HepG2 (cell line): Measurements from ENCODE around the gene CDKL5. TPM values are rescaled to one million over a fixed set of nuclear protein-coding genes. Genes with fewer than 3 reads are reported as not detected.

Experiments
- ATAC-seq: fragments of 200-7000 bp; cut with Tn5 transposase; 3 replicates; pipeline ENCODE4 v1.9.1; 2020; ENCODE audit warnings: mild to moderate bottlenecking, moderate library complexity
- BruUV-seq: library from RNA; stranded (reverse); fragments of 400-500 nt; replicated peaks from 2 replicates; lab custom pipeline; 2021; lab: Mats Ljungman, UMichigan
- CTCF ChIA-PET: fragments of 300-600 bp; formaldehyde crosslinking; extraction: SDS; loops from one replicate; lab custom pipeline; 2021; ENCODE audit warnings: low total read pairs, inconsistent platforms, low intra/inter-chr PET ratio; lab: Yijun Ruan, JAX
- POLR2A ChIA-PET: fragments of 350-600 bp; sonication (Branson Sonifier 250); formaldehyde crosslinking; loops from one replicate; lab custom pipeline; 2020; ENCODE audit warnings: antibody characterized with exemption, inconsistent platforms; lab: Yijun Ruan, JAX
- DNase-seq: peaks from one replicate; pipeline ENCODE4 v3.0.0-alpha.2; 2015; ENCODE audit warnings: low spot score
- FAIRE-seq: peaks from 3 replicates; lab custom pipeline; 2011; peaks lifted over from hg19 to GRCh38; lab: Jason Lieb, UNC
- H2AFZ ChIP-seq: one replicate; pipeline ENCODE4 v1.6.1; 2011; ENCODE audit warnings: low read length, inconsistent platforms
- H3K27ac ChIP-seq: fragments of 300-600 bp; 3 replicates; pipeline ENCODE4 v1.8.0; 2011; ENCODE audit warnings: mixed run types, mild to moderate bottlenecking, mixed read lengths, low read length, inconsistent platforms; ENCODE audit not compliant: insufficient read depth; ENCODE audit errors: extremely low read length
- H3K27me3 ChIP-seq, 2 experiments: fragments of 200-600 bp in 1 of 2; 2 replicates in 1 of 2; 3 replicates in 1 of 2; pipeline versions ENCODE4 v1.6.0 to v1.8.0; 2011; ENCODE audit warnings: low read length in 2 of 2, mild to moderate bottlenecking in 2 of 2, moderate library complexity in 2 of 2, inconsistent platforms in 1 of 2; ENCODE audit not compliant: insufficient read depth in 2 of 2, control insufficient read depth in 1 of 2
- H3K36me3 ChIP-seq, 2 experiments: fragments of 200-600 bp in 1 of 2; replicated peaks in 1 of 2; 2 replicates in 1 of 2; 3 replicates in 1 of 2; pipeline versions ENCODE4 v1.5.1 to v1.8.0; 2011; ENCODE audit warnings: low read length in 2 of 2, inconsistent platforms in 1 of 2; ENCODE audit not compliant: insufficient read depth in 2 of 2, control insufficient read depth in 1 of 2
- H3K4me1 ChIP-seq: 2 replicates; pipeline ENCODE4 v1.5.1; 2012; ENCODE audit warnings: low read length, inconsistent platforms; ENCODE audit not compliant: insufficient read depth
- H3K4me2 ChIP-seq: 2 replicates; pipeline ENCODE4 v1.6.0; 2011; ENCODE audit warnings: low read depth, low read length, inconsistent platforms
- H3K4me3 ChIP-seq, 3 experiments: fragments of 200-600 bp in 1 of 3; sonication (generic), shearing (Covaris generic) in 1 of 3; replicated peaks in 1 of 3; 2 replicates each; pipeline ENCODE4 v1.5.1; 2011 to 2016; ENCODE audit warnings: low read length in 3 of 3, inconsistent platforms in 2 of 3, low read depth in 2 of 3, mild to moderate bottlenecking in 2 of 3, control low read depth in 1 of 3, mixed read lengths in 1 of 3; ENCODE audit not compliant: insufficient read depth in 1 of 3
- H3K79me2 ChIP-seq: one replicate; pipeline ENCODE4 v1.6.1; 2011; ENCODE audit warnings: low read length, inconsistent platforms; ENCODE audit not compliant: insufficient read depth
- H3K9ac ChIP-seq: 2 replicates; pipeline ENCODE4 v1.6.0; 2011; ENCODE audit warnings: mild to moderate bottlenecking, low read depth, low read length, inconsistent platforms; ENCODE audit not compliant: insufficient read depth
- H3K9me3 ChIP-seq: 2 replicates; pipeline ENCODE4 v1.5.1; 2012; ENCODE audit warnings: mild to moderate bottlenecking, low read length
- H4K20me1 ChIP-seq: 2 replicates; pipeline ENCODE4 v1.6.0; 2011; ENCODE audit warnings: inconsistent platforms, mild to moderate bottlenecking, low read length, moderate library complexity; ENCODE audit not compliant: insufficient read depth
- CAMTA2 ChIP-seq: sonication (generic); formaldehyde crosslinking; IDR thresholded peaks from 2 replicates; pipeline ENCODE4 v1.4.0; 2020; ENCODE audit warnings: mild to moderate bottlenecking, missing genetic modification reagents, borderline replicate concordance
- DPF2 ChIP-seq: sonication (generic); formaldehyde crosslinking; IDR thresholded peaks from 2 replicates; pipeline ENCODE4 v1.4.0; 2020; ENCODE audit warnings: mild to moderate bottlenecking, low read depth, missing genetic modification reagents, borderline replicate concordance
- ELF4 ChIP-seq: sonication (generic); formaldehyde crosslinking; IDR thresholded peaks from 2 replicates; pipeline ENCODE4 v1.5.0; 2020; ENCODE audit warnings: missing genetic modification reagents, mild to moderate bottlenecking, moderate library complexity, borderline replicate concordance
- GPBP1L1 ChIP-seq: sonication (generic); formaldehyde crosslinking; IDR thresholded peaks from 2 replicates; pipeline ENCODE4 v1.5.0; 2020; ENCODE audit warnings: mild to moderate bottlenecking, missing genetic modification reagents
- HOXD1 ChIP-seq: sonication (generic); formaldehyde crosslinking; IDR thresholded peaks from 2 replicates; pipeline ENCODE4 v1.5.0; 2020; ENCODE audit warnings: missing genetic modification reagents
- PAWR ChIP-seq: sonication (generic); formaldehyde crosslinking; IDR thresholded peaks from 2 replicates; pipeline ENCODE4 v1.4.0; 2020; ENCODE audit warnings: missing genetic modification reagents, mild to moderate bottlenecking, borderline replicate concordance
- RCOR2 ChIP-seq: IDR thresholded peaks from 2 replicates; pipeline ENCODE4 v1.6.1; 2016; ENCODE audit warnings: missing biosample characterization, missing genetic modification reagents
- SUZ12 ChIP-seq: fragments of 150-350 bp; IDR thresholded peaks from 2 replicates; pipeline ENCODE4 v1.6.1; 2014; ENCODE audit warnings: low read depth, low read length
- ZBTB43 ChIP-seq: sonication (generic); formaldehyde crosslinking; conservative IDR thresholded peaks from 2 replicates; pipeline ENCODE4 v1.4.0; 2020; ENCODE audit warnings: missing genetic modification reagents
- ZMYM3 ChIP-seq: sonication (generic); formaldehyde crosslinking; IDR thresholded peaks from 2 replicates; pipeline ENCODE4 v1.5.1; 2020; ENCODE audit warnings: mild to moderate bottlenecking, missing genetic modification reagents
- ZNF44 ChIP-seq: sonication (generic); formaldehyde crosslinking; IDR thresholded peaks from 2 replicates; pipeline ENCODE4 v1.5.1; 2020; ENCODE audit warnings: mild to moderate bottlenecking, missing genetic modification reagents
- ZNF496 ChIP-seq: sonication (generic); formaldehyde crosslinking; IDR thresholded peaks from 2 replicates; pipeline ENCODE4 v1.8.1; 2023; ENCODE audit warnings: mild to moderate bottlenecking, moderate library complexity, missing genetic modification reagents; ENCODE audit not compliant: insufficient replicate concordance
- ZNF556 ChIP-seq: sonication (generic); formaldehyde crosslinking; IDR thresholded peaks from 2 replicates; pipeline ENCODE4 v1.4.0; 2020; ENCODE audit warnings: mild to moderate bottlenecking, missing genetic modification reagents, borderline replicate concordance
- ZNF780A ChIP-seq: sonication (generic); formaldehyde crosslinking; IDR thresholded peaks from 2 replicates; pipeline ENCODE4 v1.8.0; 2022; ENCODE audit warnings: mild to moderate bottlenecking, missing genetic modification reagents, moderate library complexity
- ZNF781 ChIP-seq: sonication (generic); formaldehyde crosslinking; IDR thresholded peaks from 2 replicates; pipeline ENCODE4 v1.5.1; 2020; ENCODE audit warnings: borderline replicate concordance, mild to moderate bottlenecking, missing genetic modification reagents; ENCODE audit errors: not compliant biosample characterization
- WGBS: methylation state at CpG from one replicate; pipeline ENCODE4 v1.1.6; 2017; ENCODE audit warnings: low lambda C conversion rate; 5-methylcytosine and 5-hydroxymethylcytosine counted together
- in situ Hi-C: cut with HindIII; loops from 2 replicates; pipeline ENCODE4 v1.10.0; 2017; ENCODE audit warnings: low pct_unique_long_range_greater_than_20kb; ENCODE audit not compliant: extremely low pct_ligation_motif_present
- intact Hi-C: fragments of 100-400 bp; cut with micrococcal nuclease; formaldehyde crosslinking; loops from one replicate; pipeline ENCODE4 v1.10.0; 2022; ENCODE audit not compliant: unreplicated experiment
- polyA plus RNA-seq, 8 experiments: library from polyadenylated mRNA; depleted of rRNA in 3 of 8; stranded (reverse) in 7 of 8; unstranded in 1 of 8; fragments of >200 nt; fragmentation: Illumina TruSeq in 4 of 8; extraction: Trizol in 4 of 8; gene quantifications; 2 replicates each; pipeline versions ENCODE4 v1.2.1 to v1.2.3, GENCODE V29; 2011 to 2016; ENCODE audit warnings: low read depth in 4 of 8, missing spikeins in 1 of 8, mixed read lengths in 1 of 8; ENCODE audit not compliant: insufficient read depth in 1 of 8
- total RNA-seq, 5 experiments: library from RNA; depleted of rRNA; stranded (reverse); fragments of >200 nt; fragmentation: Illumina TruSeq; extraction: Trizol; gene quantifications; 2 replicates each; pipeline ENCODE4 v1.2.3, GENCODE V29; 2016; ENCODE audit warnings: low read depth in 1 of 5
- TF ChIP-seq, protein P1 (sequence below): sonication (generic); formaldehyde crosslinking; IDR thresholded peaks from 2 replicates; pipeline ENCODE4 v1.8.0; 2022; ENCODE audit warnings: missing genetic modification reagents, mild to moderate bottlenecking, inconsistent platforms, borderline replicate concordance
- TF ChIP-seq, protein P2 (sequence below): sonication (generic); IDR thresholded peaks from 2 replicates; pipeline ENCODE4 v1.6.1; 2016; ENCODE audit warnings: low read depth, borderline replicate concordance

The CDKL5 gene
- total and polyA plus RNA-seq, 2 of the 13 experiments (the other 11 are each of a cell fraction or from before 2014, with no cell fraction given) = 2.8 to 7.0 TPM

DNA sequence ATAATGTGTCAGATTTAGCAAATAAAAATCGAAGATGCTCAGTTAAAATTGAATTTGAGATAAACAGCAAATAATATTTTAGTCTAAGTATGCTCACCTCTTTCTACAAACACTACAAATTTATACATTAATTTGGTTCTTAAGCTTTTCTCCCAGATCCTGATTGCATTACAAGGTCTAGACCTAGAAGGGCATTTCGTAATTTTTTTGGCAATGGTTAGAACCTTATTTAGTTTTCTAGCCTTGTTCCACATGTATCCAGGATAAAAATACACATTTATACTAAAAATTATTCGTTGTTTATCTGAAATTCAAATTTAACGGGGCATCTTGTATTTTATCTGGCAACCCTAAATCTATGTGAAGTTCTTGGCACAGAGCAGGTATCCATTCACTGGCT lies 2.5 kb upstream of the CDKL5 start (continued):
- no peak for TF ChIP-seq ZNF44 (CRISPR knock-in tag)

GRCh38 chrX:18424482-18425198 lies 768 bp upstream of the CDKL5 start:
- Histone ChIP-seq H3K4me2 (peak overlapping the region; percentile 89), H3K4me1 (peaks cover 18% of the 10 kb centered on the region; the same call in 1 of the 2 replicates), H3K9me3 (no peaks in the 10 kb centered on the region), H3K27me3 (no peaks in the 10 kb centered on the region; a peak in 1 of 5 replicates), H3K79me2 (peaks cover 31% of the 10 kb centered on the region), H2AFZ (peak overlapping the region; percentile 15), H4K20me1 (no peaks in the 10 kb centered on the region), H3K9ac (peak overlapping the region; percentile 39; the same call in 1 of the 2 replicates), H3K4me3 (peak overlapping the region; percentile 59 to 78 (median 73)), H3K36me3 (no peaks in the 10 kb centered on the region), H3K27ac (peak overlapping the region; percentile 54)
- FAIRE-seq (peak; percentile 80), ATAC-seq (peak; percentile 54), DNase-seq (no peak)
- CTCF ChIA-PET = no interaction called here
- BruUV-seq = no TSS peak
- WGBS = 1% methylated on average over 16 of the region's 28 CpGs
- in situ Hi-C loops (loop anchor here (10.0 to 25.0 kb wide), 2 partner anchors 188 to 250 kb away; partner anchors contain the start of gene RS1), intact Hi-C loops (loop anchor here (10.0 kb wide), 1 partner anchor 70 kb away; no protein-coding TSS in a partner anchor)
- POLR2A ChIA-PET = interaction anchor here (0.7 to 2.2 kb wide), 3 partner anchors 20 to 70 kb away, joined by 3 to 5 read pairs (median 4); partner anchors contain the start of gene SCML2
- TF ChIP-seq CAMTA2 (CRISPR knock-in tag) = no peak
- peak; percentile 67; the same call in 1 of the 2 replicates for TF ChIP-seq ZBTB43 (CRISPR knock-in tag)
- TF ChIP-seq, protein P1, sequence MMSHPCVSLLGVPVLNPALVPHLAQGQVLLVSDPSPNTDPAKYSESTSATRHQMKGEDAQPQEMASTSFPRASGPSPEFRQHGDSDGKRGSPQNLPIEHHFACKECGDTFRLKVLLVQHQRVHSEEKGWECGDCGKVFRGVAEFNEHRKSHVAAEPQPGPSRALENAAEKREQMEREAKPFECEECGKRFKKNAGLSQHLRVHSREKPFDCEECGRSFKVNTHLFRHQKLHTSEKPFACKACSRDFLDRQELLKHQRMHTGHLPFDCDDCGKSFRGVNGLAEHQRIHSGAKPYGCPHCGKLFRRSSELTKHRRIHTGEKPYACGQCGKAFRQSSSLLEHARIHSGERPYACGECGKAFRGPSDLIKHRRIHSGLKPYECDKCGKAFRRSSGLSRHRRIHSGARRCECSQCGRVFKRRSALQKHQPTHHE = no peak
- TF ChIP-seq GPBP1L1 (CRISPR knock-in tag) = no peak
- TF ChIP-seq ZNF496 (CRISPR knock-in tag) = no peak
- TF ChIP-seq ELF4 (CRISPR knock-in tag) = no peak
- no peak for TF ChIP-seq ZMYM3 (CRISPR knock-in tag)
- no peak for TF ChIP-seq ZNF781 (CRISPR knock-in tag)
- TF ChIP-seq ZNF780A (CRISPR knock-in tag) = no peak
- no peak for TF ChIP-seq RCOR2 (CRISPR knock-in tag)
- TF ChIP-seq HOXD1 = no peak
- TF ChIP-seq DPF2 (CRISPR knock-in tag) = no peak
- no peak for TF ChIP-seq PAWR (CRISPR knock-in tag)
- no peak for TF ChIP-seq SUZ12
- no peak for TF ChIP-seq ZNF556 (CRISPR knock-in tag)
- TF ChIP-seq, protein P2, sequence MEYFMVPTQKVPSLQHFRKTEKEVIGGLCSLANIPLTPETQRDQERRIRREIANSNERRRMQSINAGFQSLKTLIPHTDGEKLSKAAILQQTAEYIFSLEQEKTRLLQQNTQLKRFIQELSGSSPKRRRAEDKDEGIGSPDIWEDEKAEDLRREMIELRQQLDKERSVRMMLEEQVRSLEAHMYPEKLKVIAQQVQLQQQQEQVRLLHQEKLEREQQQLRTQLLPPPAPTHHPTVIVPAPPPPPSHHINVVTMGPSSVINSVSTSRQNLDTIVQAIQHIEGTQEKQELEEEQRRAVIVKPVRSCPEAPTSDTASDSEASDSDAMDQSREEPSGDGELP = 0 out of 2 replicates have a peak, but pooled peaks have one; percentile 21
